Adrenal gland (tissue), 12 donors: ENCODE data around the gene OAS3. TPM values are rescaled to one million over a fixed set of nuclear protein-coding genes. Genes with fewer than 3 reads are reported as not detected.

Experiments
- DNase-seq, 7 donors: peaks; one replicate each; pipeline ENCODE4 v3.0.0-alpha.2; 2019 to 2020
- H3K27ac ChIP-seq, 5 donors: fragments of 200-600 bp; sonication (generic) in 4 of 5; 1 replicate in 3 of 5; 2 replicates in 2 of 5; pipeline versions ENCODE4 v1.5.1 to v1.8.0; 2016 to 2020; ENCODE audit warnings: mild to moderate bottlenecking in 1 of 5
- H3K27me3 ChIP-seq: fragments of 200-600 bp; 2 replicates; pipeline ENCODE4 v1.8.0; 2021
- H3K36me3 ChIP-seq, 2 donors: fragments of 200-600 bp; replicated peaks in 1 of 2; 1 replicate in 1 of 2; 2 replicates in 1 of 2; pipeline versions ENCODE4 v1.5.1 to v1.8.0; 2018 to 2022
- H3K4me1 ChIP-seq, 2 donors: fragments of 200-600 bp; replicated peaks in 1 of 2; 1 replicate in 1 of 2; 2 replicates in 1 of 2; pipeline versions ENCODE4 v1.5.1 to v1.8.0; 2018 to 2021
- H3K4me3 ChIP-seq, 4 donors: fragments of 200-600 bp; sonication (generic) in 3 of 4; one replicate each; pipeline ENCODE4 v1.5.1; 2016 to 2018
- H3K9me3 ChIP-seq, 3 donors: fragments of 200-600 bp; sonication (generic) in 1 of 3; replicated peaks in 1 of 3; 1 replicate in 2 of 3; 2 replicates in 1 of 3; pipeline versions ENCODE4 v1.5.1 to v1.8.0; 2016 to 2021
- POLR2A ChIP-seq, 2 donors: fragments of 450-650 bp; IDR thresholded peaks; one replicate each; pipeline ENCODE4 v1.6.1; 2017; ENCODE audit warnings: antibody characterized with exemption in 2 of 2, mild to moderate bottlenecking in 2 of 2, moderate library complexity in 1 of 2
- WGBS, 4 donors: extraction: QIAGEN DNeasy Blood & Tissue Kit in 2 of 4; methylation state at CpG; one replicate each; pipeline versions ENCODE4 v1.1.5 to v1.1.7; 2013 to 2017; 5-methylcytosine and 5-hydroxymethylcytosine counted together
- intact Hi-C, 2 donors: fragments of 100-400 bp; cut with DNase I; formaldehyde crosslinking; loops; one replicate each; pipeline versions ENCODE4 v1.14.1 to v1.15.0; 2022 to 2023
- polyA plus RNA-seq, 3 donors: library from polyadenylated mRNA; stranded (reverse); fragments of 200-250 nt in 2 of 3; fragments of 350-450 nt in 1 of 3; fragmentation: Illumina TruSeq in 1 of 3; extraction: RNeasy Lipid Tissue Mini Kit (QIAGEN cat#74804) in 1 of 3; gene quantifications; one replicate each; pipeline ENCODE4 v1.2.3, GENCODE V29; 2013 to 2014
- total RNA-seq, 9 donors: library from RNA; depleted of rRNA in 4 of 9; stranded (reverse); fragments of >200 nt in 4 of 9; fragments of 120-200 nt in 1 of 9; fragmentation: NEBNext Ultra II Directional in 1 of 9; extraction: Animal tissue kit (Norgen Biotek cat#: 25700) in 1 of 9; gene quantifications; one replicate each; pipeline versions ENCODE4 v1.1.0 to v1.2.4, GENCODE V29; 2013 to 2023
- TF ChIP-seq, protein P1 (sequence below), 6 experiments: fragments of 450-650 bp in 4 of 6; fragments of 200-600 bp in 2 of 6; sonication (generic) in 1 of 6; IDR thresholded peaks; 1 replicate in 5 of 6; 2 replicates in 1 of 6; pipeline versions ENCODE4 v1.5.1 to v1.8.0; 2016 to 2021; ENCODE audit warnings: antibody characterized with exemption in 6 of 6, mild to moderate bottlenecking in 2 of 6, moderate library complexity in 1 of 6
- donor health status: healthy with polysubstance abuse.
- donor health status: Bipolar disorder and iron deficiency.
- donor health status: DM: yes; HTN: yes; CAD: no.
- donor health status: DM: no; HTN: no; CAD: no.
- donor health status: DM: no; HTN: no; CAD: no.
- donor health status: DM: yes; HTN: yes; CAD: no.

Gene OAS3
- total and polyA plus RNA-seq, 12 donors = 2.7 to 19.4 (median 10.3) TPM

DNA sequence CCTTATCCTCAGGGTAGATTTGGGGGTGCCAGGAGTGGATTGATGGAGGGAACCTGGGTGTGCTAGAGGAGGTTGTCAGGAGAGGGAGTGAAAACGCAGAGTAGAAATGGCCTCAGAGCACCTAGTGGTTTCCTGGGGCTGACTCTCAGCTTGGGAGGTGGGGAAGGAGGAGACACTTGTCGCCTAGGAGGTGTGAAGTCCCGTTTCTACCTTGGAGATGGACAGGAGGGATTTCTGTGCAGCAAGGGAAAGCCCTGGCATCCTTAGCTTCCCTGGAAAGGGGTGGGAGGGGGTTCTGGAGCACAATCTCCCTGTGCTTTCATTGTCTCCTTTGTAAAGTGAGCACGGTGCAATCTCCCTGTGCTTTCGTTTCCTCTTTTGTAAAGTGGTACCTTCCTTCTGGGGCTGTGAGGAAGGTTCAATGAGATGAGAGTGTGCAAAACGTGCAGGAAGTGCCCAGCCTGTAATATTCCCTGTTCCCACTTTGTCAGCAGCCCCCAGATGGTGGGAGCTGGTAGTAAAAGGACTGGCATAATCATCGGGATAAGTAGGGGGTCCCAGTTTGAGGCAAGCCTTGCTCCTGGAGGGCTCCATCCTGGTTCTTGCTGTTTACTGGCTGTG lies 1.6 kb downstream of the OAS3 start:
- intact Hi-C loops = no loop called here
- peak in 1 of 7 donors; percentile 47 for DNase-seq
- Histone ChIP-seq H3K27ac (no peak overlapping the region), H3K36me3 (no peaks in the 10 kb centered on the region), H3K27me3 (no peaks in the 10 kb centered on the region), H3K4me1 (peaks cover 0 to 8% of the 10 kb centered on the region in 2 donors), H3K9me3 (no peaks in the 10 kb centered on the region), H3K4me3 (no peak overlapping the region)
- no peak for TF ChIP-seq POLR2A (IDR thresholded peaks at IDR 0.05)
- TF ChIP-seq, protein P1, sequence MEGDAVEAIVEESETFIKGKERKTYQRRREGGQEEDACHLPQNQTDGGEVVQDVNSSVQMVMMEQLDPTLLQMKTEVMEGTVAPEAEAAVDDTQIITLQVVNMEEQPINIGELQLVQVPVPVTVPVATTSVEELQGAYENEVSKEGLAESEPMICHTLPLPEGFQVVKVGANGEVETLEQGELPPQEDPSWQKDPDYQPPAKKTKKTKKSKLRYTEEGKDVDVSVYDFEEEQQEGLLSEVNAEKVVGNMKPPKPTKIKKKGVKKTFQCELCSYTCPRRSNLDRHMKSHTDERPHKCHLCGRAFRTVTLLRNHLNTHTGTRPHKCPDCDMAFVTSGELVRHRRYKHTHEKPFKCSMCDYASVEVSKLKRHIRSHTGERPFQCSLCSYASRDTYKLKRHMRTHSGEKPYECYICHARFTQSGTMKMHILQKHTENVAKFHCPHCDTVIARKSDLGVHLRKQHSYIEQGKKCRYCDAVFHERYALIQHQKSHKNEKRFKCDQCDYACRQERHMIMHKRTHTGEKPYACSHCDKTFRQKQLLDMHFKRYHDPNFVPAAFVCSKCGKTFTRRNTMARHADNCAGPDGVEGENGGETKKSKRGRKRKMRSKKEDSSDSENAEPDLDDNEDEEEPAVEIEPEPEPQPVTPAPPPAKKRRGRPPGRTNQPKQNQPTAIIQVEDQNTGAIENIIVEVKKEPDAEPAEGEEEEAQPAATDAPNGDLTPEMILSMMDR (IDR thresholded peaks at IDR 0.05) = no peak
- WGBS, 4 donors = 51 to 77% (median 58%) methylated on average over 7 of the region's 7 CpGs

DNA sequence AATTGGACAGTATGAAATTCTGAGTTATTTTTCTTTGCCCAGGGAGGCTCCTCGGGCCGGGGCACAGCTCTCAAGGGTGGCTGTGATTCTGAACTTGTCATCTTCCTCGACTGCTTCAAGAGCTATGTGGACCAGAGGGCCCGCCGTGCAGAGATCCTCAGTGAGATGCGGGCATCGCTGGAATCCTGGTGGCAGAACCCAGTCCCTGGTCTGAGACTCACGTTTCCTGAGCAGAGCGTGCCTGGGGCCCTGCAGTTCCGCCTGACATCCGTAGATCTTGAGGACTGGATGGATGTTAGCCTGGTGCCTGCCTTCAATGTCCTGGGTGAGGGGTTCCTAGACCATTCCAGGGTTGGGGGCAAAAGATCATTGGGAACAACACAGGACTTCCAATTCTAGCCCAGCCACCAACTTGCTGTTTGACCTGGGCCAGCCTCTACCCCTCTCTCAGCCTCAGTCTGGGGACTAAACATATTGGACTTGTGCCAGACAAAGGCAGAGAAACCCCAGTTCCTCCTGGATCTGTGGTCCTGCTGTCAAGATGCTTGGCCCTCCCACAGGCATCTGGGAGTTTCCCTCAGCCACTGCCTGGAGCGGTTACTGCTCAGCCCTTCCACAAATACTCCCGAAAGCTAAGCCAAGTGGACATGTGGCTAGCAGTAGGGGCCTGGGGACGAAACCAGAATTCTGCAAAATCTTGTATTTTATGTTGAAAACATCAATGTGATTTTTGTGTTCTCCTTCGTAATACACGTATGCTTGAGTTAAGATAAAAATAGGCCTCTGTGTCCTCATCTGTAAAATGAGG lies 3.5 kb downstream of the OAS3 start:
- TF ChIP-seq POLR2A (IDR thresholded peaks at IDR 0.05) = no peak
- TF ChIP-seq, protein P1 (IDR thresholded peaks at IDR 0.05) = no peak
- intact Hi-C loops = no loop called here
- H3K27me3 ChIP-seq = no peaks in the 10 kb centered on the region
- H3K9me3 ChIP-seq = no peaks in the 10 kb centered on the region
- H3K36me3 ChIP-seq = no peaks in the 10 kb centered on the region
- DNase-seq = no peak
- 89 to 93% (median 91%) methylated on average over 9 to 16 of the region's 16 CpGs for WGBS, 4 donors
- no peak overlapping the region for H3K27ac ChIP-seq
- no peak overlapping the region for H3K4me3 ChIP-seq
- H3K4me1 ChIP-seq = peaks cover 0 to 8% of the 10 kb centered on the region in 2 donors

DNA sequence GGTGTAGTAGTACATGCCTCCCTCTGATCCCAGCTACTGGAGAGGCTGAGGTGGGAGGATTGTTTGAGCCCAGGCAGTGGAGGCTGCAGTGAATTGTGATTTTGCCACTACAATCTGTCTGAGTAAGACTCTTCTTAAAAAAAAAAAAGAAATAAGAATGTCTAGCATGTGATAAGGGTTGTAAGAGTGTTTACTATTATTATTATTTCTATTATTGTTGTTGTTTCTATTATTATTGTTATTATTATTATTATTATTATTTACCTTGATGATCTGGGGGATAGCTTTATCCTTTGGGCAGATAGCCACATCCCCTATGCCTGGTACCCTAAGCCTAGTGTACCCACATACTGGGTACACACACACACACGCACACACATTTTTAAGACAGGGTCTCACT lies 4.3 kb downstream of the OAS3 start:
- no peak overlapping the region for H3K4me3 ChIP-seq
- no peaks in the 10 kb centered on the region for H3K27me3 ChIP-seq
- H3K9me3 ChIP-seq = no peaks in the 10 kb centered on the region
- H3K27ac ChIP-seq = no peak overlapping the region
- H3K4me1 ChIP-seq = peaks cover 0 to 8% of the 10 kb centered on the region in 2 donors
- no peak for TF ChIP-seq POLR2A (IDR thresholded peaks at IDR 0.05)
- TF ChIP-seq, protein P1 (IDR thresholded peaks at IDR 0.05) = no peak
- intact Hi-C loops = no loop called here
- no peak for DNase-seq
- no peaks in the 10 kb centered on the region for H3K36me3 ChIP-seq
- 96 to 100% (median 98%) methylated on average over 1 of the region's 1 CpG for WGBS, 4 donors

DNA sequence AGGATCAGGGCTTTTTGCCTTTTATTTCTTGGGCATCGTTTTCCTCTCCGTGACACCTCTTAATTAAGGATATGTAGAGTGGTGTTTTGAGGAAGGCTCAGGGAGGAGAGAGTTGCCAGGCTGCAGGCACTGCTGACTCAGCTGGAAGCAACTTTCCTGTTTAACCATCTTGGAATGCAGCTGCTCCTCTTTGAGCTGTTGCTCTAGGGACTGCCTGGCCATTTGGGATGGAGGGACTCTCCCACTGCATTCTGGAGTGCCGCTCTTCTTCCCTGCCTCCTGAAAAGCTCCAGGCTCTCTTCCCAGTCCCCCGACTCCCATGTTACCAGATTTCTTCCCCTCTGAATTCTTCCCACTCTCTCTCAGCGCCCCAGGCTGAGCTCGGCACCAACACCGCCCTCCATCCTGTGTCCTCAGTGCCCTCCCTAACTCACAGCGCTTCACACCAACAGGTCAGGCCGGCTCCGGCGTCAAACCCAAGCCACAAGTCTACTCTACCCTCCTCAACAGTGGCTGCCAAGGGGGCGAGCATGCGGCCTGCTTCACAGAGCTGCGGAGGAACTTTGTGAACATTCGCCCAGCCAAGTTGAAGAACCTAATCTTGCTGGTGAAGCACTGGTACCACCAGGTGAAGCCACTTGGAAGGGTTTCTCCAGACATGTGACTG lies 5.9 kb downstream of the OAS3 start:
- Histone ChIP-seq H3K4me3 (no peak overlapping the region), H3K9me3 (no peaks in the 10 kb centered on the region), H3K27me3 (no peaks in the 10 kb centered on the region), H3K36me3 (peaks cover 0 to 4% of the 10 kb centered on the region in 2 donors), H3K27ac (no peak overlapping the region), H3K4me1 (peaks cover 0 to 2% of the 10 kb centered on the region in 2 donors)
- peak in 1 of 7 donors; percentile 35 for DNase-seq
- 92 to 95% (median 93%) methylated on average over 15 of the region's 15 CpGs for WGBS, 4 donors
- TF ChIP-seq, protein P1 (IDR thresholded peaks at IDR 0.05) = no peak
- no peak for TF ChIP-seq POLR2A (IDR thresholded peaks at IDR 0.05)
- intact Hi-C loops = no loop called here
